ENCODE data around the gene RNU1-2.
A peak's percentile ranks its signal among the peaks of the same experiment; 100 is the strongest.

The RNU1-2 gene

DNA sequence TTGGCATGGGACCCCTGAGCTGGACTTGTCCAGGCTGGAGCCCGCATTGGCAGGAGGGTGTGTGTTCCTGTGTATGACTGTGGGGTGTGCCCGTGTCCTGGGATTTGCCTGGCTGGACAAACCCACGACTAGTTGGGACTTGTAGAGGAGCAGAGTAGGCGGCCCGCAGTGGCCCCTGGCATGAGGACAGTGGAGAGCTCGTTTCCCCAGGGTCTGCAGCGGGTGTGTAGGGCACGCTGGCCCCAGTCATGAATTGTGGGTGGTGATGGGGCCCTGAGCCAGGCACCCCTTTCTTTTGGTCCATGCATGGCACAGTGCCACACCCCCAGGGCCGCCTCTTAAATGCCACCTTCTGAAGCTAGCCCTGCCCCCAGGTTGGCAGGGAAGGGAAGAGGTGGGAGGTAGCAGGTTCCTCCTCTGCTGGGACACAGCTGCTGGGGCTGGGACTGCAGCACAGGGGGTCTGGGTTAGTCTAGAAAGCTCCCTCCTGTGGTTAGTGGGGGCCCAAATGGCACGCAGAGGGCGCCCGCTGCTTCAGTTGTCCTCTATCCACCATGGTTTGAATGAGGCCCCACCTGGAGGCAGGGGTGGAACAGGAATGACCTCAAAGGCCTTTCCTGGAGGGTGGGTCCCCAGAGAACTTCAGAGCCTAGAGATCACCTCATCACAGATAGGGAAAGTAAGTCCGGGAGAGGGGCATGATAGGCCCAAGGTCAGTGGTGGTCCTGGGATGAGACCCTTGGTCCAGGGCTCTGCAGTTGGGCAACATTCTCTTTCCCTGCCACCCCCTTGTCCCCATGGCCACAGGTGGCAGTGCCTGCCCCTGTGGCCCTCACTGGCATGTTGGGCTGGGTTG is 30.1 kb downstream of the RNU1-2 start:
- H4K20me1 ChIP-seq (ENCODE audit: insufficient read depth, low read length, poor library complexity, severe bottlenecking) = no peaks in the 10 kb centered on the region
- peak overlapping the region; percentile 26 for H3K9ac ChIP-seq (ENCODE audit: low read depth, low read length, poor library complexity, severe bottlenecking)
- no peak overlapping the region for H3K4me3 ChIP-seq (ENCODE audit: low read length, poor library complexity, severe bottlenecking)
- H3K4me2 ChIP-seq (ENCODE audit: low read depth, low read length, poor library complexity, severe bottlenecking) = no peak overlapping the region
- no peaks in the 10 kb centered on the region for H3K9me2 ChIP-seq (replicated peaks; ENCODE audit: low read depth, low read length)
- no peaks in the 10 kb centered on the region for H3K36me3 ChIP-seq (ENCODE audit: insufficient read depth, low read length)
- peaks cover 7% of the 10 kb centered on the region; the same call in 1 of the 2 replicates for H3K79me2 ChIP-seq (ENCODE audit: insufficient read depth, low read length)
- no peak for TF ChIP-seq EZH2phosphoT487 (IDR thresholded peaks at IDR 0.05; ENCODE audit: borderline replicate concordance)
- TF ChIP-seq, protein P1, sequence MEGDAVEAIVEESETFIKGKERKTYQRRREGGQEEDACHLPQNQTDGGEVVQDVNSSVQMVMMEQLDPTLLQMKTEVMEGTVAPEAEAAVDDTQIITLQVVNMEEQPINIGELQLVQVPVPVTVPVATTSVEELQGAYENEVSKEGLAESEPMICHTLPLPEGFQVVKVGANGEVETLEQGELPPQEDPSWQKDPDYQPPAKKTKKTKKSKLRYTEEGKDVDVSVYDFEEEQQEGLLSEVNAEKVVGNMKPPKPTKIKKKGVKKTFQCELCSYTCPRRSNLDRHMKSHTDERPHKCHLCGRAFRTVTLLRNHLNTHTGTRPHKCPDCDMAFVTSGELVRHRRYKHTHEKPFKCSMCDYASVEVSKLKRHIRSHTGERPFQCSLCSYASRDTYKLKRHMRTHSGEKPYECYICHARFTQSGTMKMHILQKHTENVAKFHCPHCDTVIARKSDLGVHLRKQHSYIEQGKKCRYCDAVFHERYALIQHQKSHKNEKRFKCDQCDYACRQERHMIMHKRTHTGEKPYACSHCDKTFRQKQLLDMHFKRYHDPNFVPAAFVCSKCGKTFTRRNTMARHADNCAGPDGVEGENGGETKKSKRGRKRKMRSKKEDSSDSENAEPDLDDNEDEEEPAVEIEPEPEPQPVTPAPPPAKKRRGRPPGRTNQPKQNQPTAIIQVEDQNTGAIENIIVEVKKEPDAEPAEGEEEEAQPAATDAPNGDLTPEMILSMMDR (conservative IDR thresholded peaks at IDR 0.05; ENCODE audit: low read length) = no peak
- peaks cover 31% of the 10 kb centered on the region for H3K4me1 ChIP-seq (ENCODE audit: insufficient read depth, low read length, poor library complexity, severe bottlenecking)
- H3K9me3 ChIP-seq (ENCODE audit: insufficient read depth, low read depth, low read length) = no peaks in the 10 kb centered on the region
- H2AFZ ChIP-seq (ENCODE audit: low read length) = no peak overlapping the region
- no peaks in the 10 kb centered on the region for H3F3A ChIP-seq (ENCODE audit: low read depth)
- H3K27me3 ChIP-seq (ENCODE audit: insufficient read depth, low read length, poor library complexity, severe bottlenecking) = no peaks in the 10 kb centered on the region

DNA sequence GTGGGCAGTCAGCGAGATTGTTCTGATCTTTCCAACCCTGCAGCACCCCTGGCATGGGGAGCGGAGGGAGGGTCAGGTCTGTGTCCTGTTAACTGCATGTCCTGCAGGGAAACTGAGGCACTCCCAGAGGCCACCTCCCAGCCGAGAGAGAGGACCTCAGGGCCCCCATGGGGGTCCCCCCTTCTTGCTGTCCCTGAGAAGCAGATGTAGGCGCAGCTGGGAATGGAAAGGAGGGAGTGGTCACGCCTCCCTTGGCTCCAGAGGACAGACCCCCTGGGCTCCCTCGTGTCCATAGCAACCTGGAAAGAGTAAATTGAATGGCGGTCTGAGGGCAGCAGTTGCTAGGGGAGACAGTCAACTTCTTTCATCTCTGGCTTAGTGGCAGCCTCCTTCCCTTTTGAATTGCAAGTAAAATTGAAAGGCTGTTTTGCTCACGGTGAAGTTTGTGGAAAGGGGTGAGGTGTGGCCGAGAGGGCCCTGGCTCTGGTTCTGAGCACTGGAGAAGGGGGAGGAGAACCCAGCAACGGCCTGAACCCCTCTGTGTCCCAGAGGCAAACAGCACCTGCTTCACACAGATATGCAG is 30.8 kb downstream of the RNU1-2 start:
- no peak overlapping the region for H3K4me3 ChIP-seq (ENCODE audit: low read length, poor library complexity, severe bottlenecking)
- no peaks in the 10 kb centered on the region for H3K27me3 ChIP-seq (ENCODE audit: insufficient read depth, low read length, poor library complexity, severe bottlenecking)
- no peak overlapping the region for H2AFZ ChIP-seq (ENCODE audit: low read length)
- no peaks in the 10 kb centered on the region for H3K9me2 ChIP-seq (replicated peaks; ENCODE audit: low read depth, low read length)
- peaks cover 7% of the 10 kb centered on the region; the same call in 1 of the 2 replicates for H3K79me2 ChIP-seq (ENCODE audit: insufficient read depth, low read length)
- no peaks in the 10 kb centered on the region for H4K20me1 ChIP-seq (ENCODE audit: insufficient read depth, low read length, poor library complexity, severe bottlenecking)
- no peaks in the 10 kb centered on the region for H3K36me3 ChIP-seq (ENCODE audit: insufficient read depth, low read length)
- no peak overlapping the region for H3K9ac ChIP-seq (ENCODE audit: low read depth, low read length, poor library complexity, severe bottlenecking)
- H3K4me1 ChIP-seq (ENCODE audit: insufficient read depth, low read length, poor library complexity, severe bottlenecking) = peaks cover 24% of the 10 kb centered on the region
- no peaks in the 10 kb centered on the region for H3F3A ChIP-seq (ENCODE audit: low read depth)
- H3K4me2 ChIP-seq (ENCODE audit: low read depth, low read length, poor library complexity, severe bottlenecking) = no peak overlapping the region
- TF ChIP-seq, protein P1 (conservative IDR thresholded peaks at IDR 0.05; ENCODE audit: low read length) = no peak
- no peak for TF ChIP-seq EZH2phosphoT487 (IDR thresholded peaks at IDR 0.05; ENCODE audit: borderline replicate concordance)
- H3K9me3 ChIP-seq (ENCODE audit: insufficient read depth, low read depth, low read length) = no peaks in the 10 kb centered on the region

GRCh38 chr1:16927256-16927655 is 31.5 kb downstream of the RNU1-2 start:
- Histone ChIP-seq H3K9me2 (replicated peaks; ENCODE audit: low read depth, low read length) (no peaks in the 10 kb centered on the region), H3K9ac (ENCODE audit: low read depth, low read length, poor library complexity, severe bottlenecking) (no peak overlapping the region), H3K4me3 (ENCODE audit: low read length, poor library complexity, severe bottlenecking) (no peak overlapping the region), H3F3A (ENCODE audit: low read depth) (no peaks in the 10 kb centered on the region), H2AFZ (ENCODE audit: low read length) (no peak overlapping the region), H3K9me3 (ENCODE audit: insufficient read depth, low read depth, low read length) (no peaks in the 10 kb centered on the region), H3K36me3 (ENCODE audit: insufficient read depth, low read length) (no peaks in the 10 kb centered on the region), H3K4me1 (ENCODE audit: insufficient read depth, low read length, poor library complexity, severe bottlenecking) (peaks cover 18% of the 10 kb centered on the region), H4K20me1 (ENCODE audit: insufficient read depth, low read length, poor library complexity, severe bottlenecking) (no peaks in the 10 kb centered on the region), H3K27me3 (ENCODE audit: insufficient read depth, low read length, poor library complexity, severe bottlenecking) (no peaks in the 10 kb centered on the region), H3K4me2 (ENCODE audit: low read depth, low read length, poor library complexity, severe bottlenecking) (no peak overlapping the region), H3K79me2 (ENCODE audit: insufficient read depth, low read length) (peaks cover 7% of the 10 kb centered on the region; the same call in 1 of the 2 replicates)
- TF ChIP-seq, protein P1 (conservative IDR thresholded peaks at IDR 0.05; ENCODE audit: low read length) = no peak
- TF ChIP-seq EZH2phosphoT487 (IDR thresholded peaks at IDR 0.05; ENCODE audit: borderline replicate concordance) = no peak
